T-helper 1 cell treated with Interleukin-12 subunit alpha and Interleukin-12 subunit beta and Interleukin-4 antibody, amounts not matched to agents 30 μg/mL and 1 μg/mL, for 36 hours (primary cell): Measurements from ENCODE around the gene ANKUB1.

Source experiments
- H3K27ac Mint-ChIP-seq: one replicate; pipeline ENCODE4 v1.8.0; 2021; ENCODE audit warnings: mild to moderate bottlenecking, mixed read lengths
- H3K27me3 Mint-ChIP-seq: one replicate; pipeline ENCODE4 v1.8.0; 2021; ENCODE audit warnings: low read depth, mixed read lengths
- H3K36me3 Mint-ChIP-seq: one replicate; pipeline ENCODE4 v1.8.0; 2021; ENCODE audit warnings: low read depth, mixed read lengths
- H3K4me1 Mint-ChIP-seq: one replicate; pipeline ENCODE4 v1.8.0; 2021; ENCODE audit warnings: low read depth, mixed read lengths
- H3K4me3 Mint-ChIP-seq: one replicate; pipeline ENCODE4 v1.8.0; 2021; ENCODE audit warnings: mild to moderate bottlenecking, moderate library complexity, mixed read lengths
- H3K9me3 Mint-ChIP-seq: one replicate; pipeline ENCODE4 v1.8.0; 2021; ENCODE audit warnings: mixed read lengths

ANKUB1 gene

GRCh38 chr3:149790268-149790667, 2.1 kb downstream of the ANKUB1 start:
- no peaks in the 10 kb centered on the region for H3K36me3 Mint-ChIP-seq
- H3K4me1 Mint-ChIP-seq: no peaks in the 10 kb centered on the region
- no peak overlapping the region for H3K27ac Mint-ChIP-seq
- H3K4me3 Mint-ChIP-seq: no peak overlapping the region
- peaks cover 33% of the 10 kb centered on the region for H3K27me3 Mint-ChIP-seq
- no peaks in the 10 kb centered on the region for H3K9me3 Mint-ChIP-seq

- H3K36me3 Mint-ChIP-seq: no peaks in the 10 kb centered on the region
- H3K4me3 Mint-ChIP-seq: no peak overlapping the region
- H3K27ac Mint-ChIP-seq: no peak overlapping the region
- no peaks in the 10 kb centered on the region for H3K9me3 Mint-ChIP-seq
- peaks cover 22% of the 10 kb centered on the region for H3K27me3 Mint-ChIP-seq
- no peaks in the 10 kb centered on the region for H3K4me1 Mint-ChIP-seq
These were observed 8.2 kb downstream of the ANKUB1 start for GRCh38 chr3:149784064-149784704.

GRCh38 chr3:149783576-149783975, 8.8 kb downstream of the ANKUB1 start:
- Mint-ChIP-seq H3K27ac (no peak overlapping the region), H3K9me3 (no peaks in the 10 kb centered on the region), H3K4me3 (no peak overlapping the region), H3K36me3 (no peaks in the 10 kb centered on the region), H3K4me1 (no peaks in the 10 kb centered on the region), H3K27me3 (peaks cover 21% of the 10 kb centered on the region)

- H3K27me3 Mint-ChIP-seq: peaks cover 18% of the 10 kb centered on the region
- no peak overlapping the region for H3K4me3 Mint-ChIP-seq
- no peaks in the 10 kb centered on the region for H3K9me3 Mint-ChIP-seq
- no peak overlapping the region for H3K27ac Mint-ChIP-seq
- H3K4me1 Mint-ChIP-seq: no peaks in the 10 kb centered on the region
- H3K36me3 Mint-ChIP-seq: no peaks in the 10 kb centered on the region
These were observed 10.6 kb downstream of the ANKUB1 start for GRCh38 chr3:149781741-149782140.

- no peak overlapping the region for H3K4me3 Mint-ChIP-seq
- H3K27me3 Mint-ChIP-seq: peaks cover 14% of the 10 kb centered on the region
- no peaks in the 10 kb centered on the region for H3K9me3 Mint-ChIP-seq
- no peaks in the 10 kb centered on the region for H3K36me3 Mint-ChIP-seq
- H3K27ac Mint-ChIP-seq: no peak overlapping the region
- H3K4me1 Mint-ChIP-seq: no peaks in the 10 kb centered on the region
These were observed 11.1 kb downstream of the ANKUB1 start for GRCh38 chr3:149781211-149781610.

- H3K9me3 Mint-ChIP-seq: no peaks in the 10 kb centered on the region
- H3K27me3 Mint-ChIP-seq: peaks cover 17% of the 10 kb centered on the region
- no peaks in the 10 kb centered on the region for H3K36me3 Mint-ChIP-seq
- no peak overlapping the region for H3K27ac Mint-ChIP-seq
- no peaks in the 10 kb centered on the region for H3K4me1 Mint-ChIP-seq
- no peak overlapping the region for H3K4me3 Mint-ChIP-seq
These were observed 14.7 kb downstream of the ANKUB1 start for GRCh38 chr3:149777414-149778214.

- no peaks in the 10 kb centered on the region for H3K9me3 Mint-ChIP-seq
- H3K36me3 Mint-ChIP-seq: no peaks in the 10 kb centered on the region
- no peaks in the 10 kb centered on the region for H3K4me1 Mint-ChIP-seq
- no peak overlapping the region for H3K27ac Mint-ChIP-seq
- H3K27me3 Mint-ChIP-seq: peaks cover 22% of the 10 kb centered on the region
- H3K4me3 Mint-ChIP-seq: no peak overlapping the region
These were observed 16.2 kb downstream of the ANKUB1 start for GRCh38 chr3:149776170-149776569.

GRCh38 chr3:149772861-149773260, 19.5 kb downstream of the ANKUB1 start:
- Mint-ChIP-seq H3K4me3 (no peak overlapping the region), H3K27me3 (peaks cover 22% of the 10 kb centered on the region), H3K36me3 (no peaks in the 10 kb centered on the region), H3K27ac (no peak overlapping the region), H3K4me1 (no peaks in the 10 kb centered on the region), H3K9me3 (no peaks in the 10 kb centered on the region)

- no peaks in the 10 kb centered on the region for H3K4me1 Mint-ChIP-seq
- no peak overlapping the region for H3K27ac Mint-ChIP-seq
- no peaks in the 10 kb centered on the region for H3K36me3 Mint-ChIP-seq
- no peaks in the 10 kb centered on the region for H3K9me3 Mint-ChIP-seq
- no peak overlapping the region for H3K4me3 Mint-ChIP-seq
- peaks cover 21% of the 10 kb centered on the region for H3K27me3 Mint-ChIP-seq
These were observed 20.6 kb downstream of the ANKUB1 start for GRCh38 chr3:149771652-149772271.

- H3K27me3 Mint-ChIP-seq: peaks cover 24% of the 10 kb centered on the region
- H3K27ac Mint-ChIP-seq: no peak overlapping the region
- H3K4me3 Mint-ChIP-seq: no peak overlapping the region
- H3K4me1 Mint-ChIP-seq: no peaks in the 10 kb centered on the region
- no peaks in the 10 kb centered on the region for H3K36me3 Mint-ChIP-seq
- H3K9me3 Mint-ChIP-seq: no peaks in the 10 kb centered on the region
These were observed 22.1 kb downstream of the ANKUB1 start for GRCh38 chr3:149770246-149770645.

- Mint-ChIP-seq H3K27ac (no peak overlapping the region), H3K9me3 (no peaks in the 10 kb centered on the region), H3K4me3 (no peak overlapping the region), H3K27me3 (peaks cover 24% of the 10 kb centered on the region), H3K4me1 (no peaks in the 10 kb centered on the region), H3K36me3 (no peaks in the 10 kb centered on the region)
These were observed 23.6 kb downstream of the ANKUB1 start for GRCh38 chr3:149768704-149769103.

- H3K27ac Mint-ChIP-seq: no peak overlapping the region
- no peaks in the 10 kb centered on the region for H3K9me3 Mint-ChIP-seq
- no peak overlapping the region for H3K4me3 Mint-ChIP-seq
- H3K4me1 Mint-ChIP-seq: no peaks in the 10 kb centered on the region
- H3K36me3 Mint-ChIP-seq: no peaks in the 10 kb centered on the region
- peaks cover 24% of the 10 kb centered on the region for H3K27me3 Mint-ChIP-seq
These were observed 24.6 kb downstream of the ANKUB1 start for GRCh38 chr3:149767720-149768119.

GRCh38 chr3:149765762-149766334, 26.5 kb downstream of the ANKUB1 start:
- no peaks in the 10 kb centered on the region for H3K36me3 Mint-ChIP-seq

GRCh38 chr3:149764302-149764701, 28.1 kb downstream of the ANKUB1 start:
- Mint-ChIP-seq H3K4me3 (no peak overlapping the region), H3K36me3 (no peaks in the 10 kb centered on the region), H3K27me3 (peaks cover 17% of the 10 kb centered on the region), H3K9me3 (no peaks in the 10 kb centered on the region), H3K27ac (no peak overlapping the region), H3K4me1 (no peaks in the 10 kb centered on the region)

More at GRCh38 chr3:149765762-149766334, 26.5 kb downstream of the ANKUB1 start:
- H3K4me1 Mint-ChIP-seq: no peaks in the 10 kb centered on the region
- no peaks in the 10 kb centered on the region for H3K9me3 Mint-ChIP-seq
- H3K27ac Mint-ChIP-seq: no peak overlapping the region
- peaks cover 17% of the 10 kb centered on the region for H3K27me3 Mint-ChIP-seq
- no peak overlapping the region for H3K4me3 Mint-ChIP-seq
